ENCODE results near the gene TXLNG. TPM values are rescaled to one million over a fixed set of nuclear protein-coding genes. Genes with fewer than 3 reads are reported as not detected.
A peak's percentile ranks its signal among the peaks of the same experiment; 100 is the strongest.

Gene TXLNG
- total RNA-seq, 5 donors from 2014 or later (not counting 1 experiment from before 2014, with no cell fraction given): 16.4 to 24.0 (median 17.9) TPM

GRCh38 chrX:16856744-16857143, 70.5 kb downstream of the TXLNG start:
- H3K4me3 Mint-ChIP-seq: no peak overlapping the region
- H3K36me3 Mint-ChIP-seq: peaks cover 25% of the 10 kb centered on the region
- H3K27me3 Mint-ChIP-seq: peaks cover 0 to 3% of the 10 kb centered on the region in 2 donors
- DNase-seq (no peak), ATAC-seq (replicated peaks in 1 of 4) (no peak)
- peaks cover 3 to 43% of the 10 kb centered on the region in 2 donors for H3K36me3 ChIP-seq (ENCODE audit: control insufficient read depth in 2 of 2, extremely low read depth in 1 of 2, insufficient read depth in 1 of 2, low read length in 1 of 2)
- POLR2A ChIA-PET: interaction anchor here (0.6 to 1.6 kb wide), 2 partner anchors 35 to 1641 kb away, joined by 3 read pairs; no protein-coding TSS in a partner anchor
- H3K27ac ChIP-seq (ENCODE audit: low read length): no peak overlapping the region
- CTCF ChIA-PET: interaction anchor here in 1 of 2 donors (0.6 kb wide), 1 partner anchor 31 kb away, joined by 4 read pairs; no protein-coding TSS in a partner anchor
- H3K9me3 ChIP-seq: no peaks in the 10 kb centered on the region
- no peaks in the 10 kb centered on the region for H3K4me1 ChIP-seq (ENCODE audit: control insufficient read depth in 1 of 2, extremely low read depth in 1 of 2, insufficient read depth in 2 of 2, low read length in 2 of 2)
- H3K9me3 Mint-ChIP-seq: no peaks in the 10 kb centered on the region
- H3K4me1 Mint-ChIP-seq: peaks cover 0 to 29% (median 20%) of the 10 kb centered on the region in 3 donors
- no peak overlapping the region for H3K27ac Mint-ChIP-seq
- no peak overlapping the region for H3K4me3 ChIP-seq (ENCODE audit: control insufficient read depth in 1 of 2, extremely low read depth in 1 of 2, low read length in 1 of 2)
- H3K27me3 ChIP-seq (replicated peaks in 1 of 2; ENCODE audit: control insufficient read depth in 2 of 2, extremely low read depth in 1 of 2, insufficient read depth in 2 of 2, low read length in 1 of 2): no peaks in the 10 kb centered on the region

GRCh38 chrX:16862829-16863228, 76.6 kb downstream of the TXLNG start:
- DNase-seq (no peak), ATAC-seq (replicated peaks in 1 of 4) (no peak)
- no CpG with 5 or more reads among the region's 2 CpGs for WGBS (ENCODE audit: insufficient coverage)
- Histone ChIP-seq H3K4me3 (ENCODE audit: control insufficient read depth in 1 of 2, extremely low read depth in 1 of 2, low read length in 1 of 2) (no peak overlapping the region), H3K27me3 (replicated peaks in 1 of 2; ENCODE audit: control insufficient read depth in 2 of 2, extremely low read depth in 1 of 2, insufficient read depth in 2 of 2, low read length in 1 of 2) (no peaks in the 10 kb centered on the region), H3K4me1 (ENCODE audit: control insufficient read depth in 1 of 2, extremely low read depth in 1 of 2, insufficient read depth in 2 of 2, low read length in 2 of 2) (peaks cover 5 to 7% of the 10 kb centered on the region in 2 experiments), H3K27ac (ENCODE audit: low read length) (no peak overlapping the region), H3K9me3 (no peaks in the 10 kb centered on the region), H3K36me3 (ENCODE audit: control insufficient read depth in 2 of 2, extremely low read depth in 1 of 2, insufficient read depth in 1 of 2, low read length in 1 of 2) (peaks cover 5 to 19% of the 10 kb centered on the region in 2 donors)
- H3K27ac Mint-ChIP-seq: no peak overlapping the region
- peaks cover 14% of the 10 kb centered on the region for H3K36me3 Mint-ChIP-seq
- ChIA-PET POLR2A (no interaction called here), CTCF (no interaction called here)
- H3K4me1 Mint-ChIP-seq: peaks cover 5 to 45% (median 37%) of the 10 kb centered on the region in 3 donors
- peaks cover 0 to 3% of the 10 kb centered on the region in 2 donors for H3K27me3 Mint-ChIP-seq
- H3K9me3 Mint-ChIP-seq: no peaks in the 10 kb centered on the region
- no peak overlapping the region for H3K4me3 Mint-ChIP-seq

- no peak for DNase-seq
- H3K27me3 Mint-ChIP-seq: peaks cover 0 to 5% of the 10 kb centered on the region in 2 donors
- ChIA-PET POLR2A (interaction anchor here in 1 of 2 donors (0.7 to 1.3 kb wide), 2 partner anchors 8 to 1525 kb away, joined by 4 read pairs; no protein-coding TSS in a partner anchor), CTCF (interaction anchor here (0.7 to 1.7 kb wide), 3 partner anchors 15 to 19 kb away, joined by 4 to 8 read pairs (median 5); no protein-coding TSS in a partner anchor)
- no peak overlapping the region for H3K4me3 ChIP-seq (ENCODE audit: control insufficient read depth in 1 of 2, extremely low read depth in 1 of 2, low read length in 1 of 2)
- no peaks in the 10 kb centered on the region for H3K27me3 ChIP-seq (replicated peaks in 1 of 2; ENCODE audit: control insufficient read depth in 2 of 2, extremely low read depth in 1 of 2, insufficient read depth in 2 of 2, low read length in 1 of 2)
- no peaks in the 10 kb centered on the region for H3K9me3 ChIP-seq
- peak overlapping the region; percentile 87 to 100 (median 90) for H3K4me3 Mint-ChIP-seq
- H3K27ac Mint-ChIP-seq: no peak overlapping the region
- no peaks in the 10 kb centered on the region for H3K9me3 Mint-ChIP-seq
- H3K36me3 Mint-ChIP-seq: peaks cover 6% of the 10 kb centered on the region
- H3K4me1 Mint-ChIP-seq: peaks cover 31 to 53% (median 52%) of the 10 kb centered on the region in 3 donors
- peaks cover 14 to 24% of the 10 kb centered on the region in 2 experiments for H3K4me1 ChIP-seq (ENCODE audit: control insufficient read depth in 1 of 2, extremely low read depth in 1 of 2, insufficient read depth in 2 of 2, low read length in 2 of 2)
- H3K27ac ChIP-seq (ENCODE audit: low read length): no peak overlapping the region
- no peak for ATAC-seq (replicated peaks in 1 of 4)
- no peaks in the 10 kb centered on the region for H3K36me3 ChIP-seq (ENCODE audit: control insufficient read depth in 2 of 2, extremely low read depth in 1 of 2, insufficient read depth in 1 of 2, low read length in 1 of 2)
- WGBS (ENCODE audit: insufficient coverage): no CpG with 5 or more reads among the region's 6 CpGs
Measured at GRCh38 chrX:16867947-16868346, 81.7 kb downstream of the TXLNG start.

- peak overlapping the region; percentile 49 for H3K27ac ChIP-seq (ENCODE audit: low read length)
- Mint-ChIP-seq H3K9me3 (no peaks in the 10 kb centered on the region), H3K4me1 (peaks cover 31 to 45% (median 45%) of the 10 kb centered on the region in 3 donors), H3K4me3 (peak overlapping the region; percentile 87 to 100 (median 90)), H3K27me3 (peaks cover 0 to 5% of the 10 kb centered on the region in 2 donors), H3K36me3 (peaks cover 3% of the 10 kb centered on the region), H3K27ac (peak overlapping the region; percentile 82 to 88)
- H3K27me3 ChIP-seq (replicated peaks in 1 of 2; ENCODE audit: control insufficient read depth in 2 of 2, extremely low read depth in 1 of 2, insufficient read depth in 2 of 2, low read length in 1 of 2): no peaks in the 10 kb centered on the region
- no peak for ATAC-seq (replicated peaks in 1 of 4)
- CTCF ChIA-PET: no interaction called here
- peak overlapping the region in 1 of 2 donors; percentile 59 for H3K4me3 ChIP-seq (ENCODE audit: control insufficient read depth in 1 of 2, extremely low read depth in 1 of 2, low read length in 1 of 2)
- peaks cover 14 to 24% of the 10 kb centered on the region in 2 experiments for H3K4me1 ChIP-seq (ENCODE audit: control insufficient read depth in 1 of 2, extremely low read depth in 1 of 2, insufficient read depth in 2 of 2, low read length in 2 of 2)
- no peaks in the 10 kb centered on the region for H3K9me3 ChIP-seq
- DNase-seq: peak in 1 of 35 experiments; percentile 12
- POLR2A ChIA-PET: interaction anchor here (0.5 to 1.3 kb wide), 2 partner anchors 9 to 13 kb away, joined by 4 to 11 read pairs; no protein-coding TSS in a partner anchor
- 20% methylated on average over 1 of the region's 7 CpGs for WGBS (ENCODE audit: insufficient coverage)
- no peaks in the 10 kb centered on the region for H3K36me3 ChIP-seq (ENCODE audit: control insufficient read depth in 2 of 2, extremely low read depth in 1 of 2, insufficient read depth in 1 of 2, low read length in 1 of 2)
Measured at GRCh38 chrX:16868920-16869319, 82.7 kb downstream of the TXLNG start.

- ATAC-seq (replicated peaks in 1 of 4) (peak; percentile 36 to 56 (median 54)), DNase-seq (peak in 29 of 35 experiments; percentile 4 to 74 (median 37))
- peaks cover 0 to 7% of the 10 kb centered on the region in 2 donors for H3K27me3 Mint-ChIP-seq
- ChIA-PET CTCF (no interaction called here), POLR2A (interaction anchor here in 1 of 2 donors (0.5 to 0.6 kb wide), 2 partner anchors 14 to 22 kb away, joined by 3 to 11 read pairs; no protein-coding TSS in a partner anchor)
- Histone ChIP-seq H3K36me3 (ENCODE audit: control insufficient read depth in 2 of 2, extremely low read depth in 1 of 2, insufficient read depth in 1 of 2, low read length in 1 of 2) (no peaks in the 10 kb centered on the region), H3K4me1 (ENCODE audit: control insufficient read depth in 1 of 2, extremely low read depth in 1 of 2, insufficient read depth in 2 of 2, low read length in 2 of 2) (peaks cover 14 to 23% of the 10 kb centered on the region in 2 experiments), H3K4me3 (ENCODE audit: control insufficient read depth in 1 of 2, extremely low read depth in 1 of 2, low read length in 1 of 2) (peak overlapping the region; percentile 62 to 89), H3K9me3 (no peaks in the 10 kb centered on the region), H3K27me3 (replicated peaks in 1 of 2; ENCODE audit: control insufficient read depth in 2 of 2, extremely low read depth in 1 of 2, insufficient read depth in 2 of 2, low read length in 1 of 2) (no peaks in the 10 kb centered on the region), H3K27ac (ENCODE audit: low read length) (peak overlapping the region; percentile 98)
- 0% methylated on average over 23 of the region's 92 CpGs for WGBS (ENCODE audit: insufficient coverage)
- H3K36me3 Mint-ChIP-seq: peaks cover 3% of the 10 kb centered on the region
- H3K4me1 Mint-ChIP-seq: peaks cover 31 to 45% (median 42%) of the 10 kb centered on the region in 3 donors
- H3K27ac Mint-ChIP-seq: peak overlapping the region; percentile 95 to 97
- H3K4me3 Mint-ChIP-seq: peak overlapping the region; percentile 93 to 100 (median 94)
- no peaks in the 10 kb centered on the region for H3K9me3 Mint-ChIP-seq
Measured at GRCh38 chrX:16869393-16870094, 83.3 kb downstream of the TXLNG start.

GRCh38 chrX:16870095-16870861, 84.0 kb downstream of the TXLNG start, which contains the start of gene RBBP7:
RBBP7 (minus strand) TSS chrX:16870362; CDS start chrX:16870053, 309 bp downstream.
- Histone ChIP-seq H3K4me1 (ENCODE audit: control insufficient read depth in 1 of 2, extremely low read depth in 1 of 2, insufficient read depth in 2 of 2, low read length in 2 of 2) (peaks cover 14 to 20% of the 10 kb centered on the region in 2 experiments), H3K9me3 (no peaks in the 10 kb centered on the region), H3K4me3 (ENCODE audit: control insufficient read depth in 1 of 2, extremely low read depth in 1 of 2, low read length in 1 of 2) (peak within 1 kb of the TSS; percentile 62 to 89), H3K27ac (ENCODE audit: low read length) (peak within 1 kb of the TSS; percentile 98), H3K27me3 (replicated peaks in 1 of 2; ENCODE audit: control insufficient read depth in 2 of 2, extremely low read depth in 1 of 2, insufficient read depth in 2 of 2, low read length in 1 of 2) (no peaks in the 10 kb centered on the region), H3K36me3 (ENCODE audit: control insufficient read depth in 2 of 2, extremely low read depth in 1 of 2, insufficient read depth in 1 of 2, low read length in 1 of 2) (no peaks in the 10 kb centered on the region)
- under 1% methylated on average over 26 of the region's 84 CpGs for WGBS (ENCODE audit: insufficient coverage)
- DNase-seq (peak; percentile 78 to 96 (median 88)), ATAC-seq (replicated peaks in 1 of 4) (peak; percentile 84 to 86 (median 86))
- Mint-ChIP-seq H3K27ac (peak within 1 kb of the TSS; percentile 95 to 97), H3K4me1 (peaks cover 31 to 45% (median 40%) of the 10 kb centered on the region in 3 donors), H3K9me3 (no peaks in the 10 kb centered on the region), H3K36me3 (peaks cover 3% of the 10 kb centered on the region), H3K4me3 (peak within 1 kb of the TSS; percentile 93 to 100 (median 94)), H3K27me3 (peaks cover 3 to 14% of the 10 kb centered on the region in 2 donors)
- ChIA-PET CTCF (interaction anchor here in 1 of 2 donors (1.2 kb wide), 1 partner anchor 13 kb away, joined by 5 read pairs; no protein-coding TSS in a partner anchor), POLR2A (no interaction called here)
